Right atrium auricular region (tissue), 2 donors: ENCODE results near the gene FRMD3. TPM values are rescaled to one million over a fixed set of nuclear protein-coding genes. Genes with fewer than 3 reads are reported as not detected.

Source experiments
- DNase-seq: peaks from one replicate; pipeline ENCODE4 v3.0.0-alpha.2; 2019; ENCODE audit warnings: low spot score
- H3K27ac ChIP-seq, 2 donors: fragments of 200-600 bp; sonication (generic); 1 replicate in 1 of 2; 2 replicates in 1 of 2; pipeline ENCODE4 v1.5.1; 2016 to 2019
- H3K27me3 ChIP-seq, 2 donors: fragments of 200-600 bp; sonication (generic); one replicate each; pipeline versions ENCODE4 v1.5.1 to v1.6.0; 2017 to 2019
- H3K36me3 ChIP-seq: fragments of 200-600 bp; sonication (generic); one replicate; pipeline ENCODE4 v1.5.1; 2016
- H3K4me1 ChIP-seq, 2 donors: fragments of 200-600 bp; sonication (generic); one replicate each; pipeline versions ENCODE4 v1.5.1 to v1.6.0; 2017 to 2019
- H3K4me3 ChIP-seq, 2 donors: fragments of 200-600 bp; sonication (generic); 1 replicate in 1 of 2; 2 replicates in 1 of 2; pipeline ENCODE4 v1.5.1; 2017 to 2019; ENCODE audit warnings: mild to moderate bottlenecking in 1 of 2, moderate library complexity in 1 of 2
- H3K9me3 ChIP-seq, 2 donors: fragments of 200-600 bp; sonication (generic); one replicate each; pipeline ENCODE4 v1.5.1; 2019
- CTCF ChIP-seq, 2 donors: fragments of 200-600 bp; sonication (generic); IDR thresholded peaks; one replicate each; pipeline ENCODE4 v1.5.1; 2019; ENCODE audit warnings: antibody characterized with exemption in 2 of 2
- total RNA-seq, 2 donors: library from RNA; depleted of rRNA; stranded (reverse); fragments of >200 nt; gene quantifications; one replicate each; pipeline ENCODE4 v1.1.0, GENCODE V29; 2016

Gene FRMD3
- total RNA-seq, 2 donors from 2014 or later: 31.4 to 77.5 TPM

DNA sequence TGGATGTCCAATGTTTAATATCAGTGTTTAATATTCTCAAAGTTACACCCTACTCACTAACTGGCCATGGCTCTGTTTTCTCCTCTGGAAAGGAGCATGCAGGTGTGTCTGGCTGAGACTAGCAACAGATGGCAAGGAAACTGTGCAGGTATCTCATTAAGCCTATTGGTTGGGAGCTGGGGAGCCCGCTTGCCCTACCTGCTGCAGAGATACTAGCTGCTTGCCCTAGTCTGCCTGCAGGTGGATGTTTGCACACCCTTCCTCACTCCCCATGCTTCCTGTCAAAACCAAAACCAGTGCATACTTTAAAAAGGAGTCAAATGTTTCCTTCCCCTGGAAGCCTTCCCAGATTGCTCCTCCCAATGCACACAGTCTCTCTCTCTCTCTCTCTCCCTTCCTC is 247.0 kb downstream of the FRMD3 start:
- Histone ChIP-seq H3K27me3 (no peaks in the 10 kb centered on the region), H3K4me3 (no peak overlapping the region), H3K27ac (no peak overlapping the region), H3K4me1 (no peaks in the 10 kb centered on the region), H3K36me3 (no peaks in the 10 kb centered on the region), H3K9me3 (no peaks in the 10 kb centered on the region)
- TF ChIP-seq CTCF (IDR thresholded peaks at IDR 0.05): no peak
- no peak for DNase-seq

GRCh38 chr9:83290692-83291091 is 247.5 kb downstream of the FRMD3 start:
- Histone ChIP-seq H3K9me3 (no peaks in the 10 kb centered on the region), H3K36me3 (no peaks in the 10 kb centered on the region), H3K4me1 (no peaks in the 10 kb centered on the region), H3K27ac (no peak overlapping the region), H3K27me3 (no peaks in the 10 kb centered on the region), H3K4me3 (no peak overlapping the region)
- no peak for DNase-seq
- no peak for TF ChIP-seq CTCF (IDR thresholded peaks at IDR 0.05)

DNA sequence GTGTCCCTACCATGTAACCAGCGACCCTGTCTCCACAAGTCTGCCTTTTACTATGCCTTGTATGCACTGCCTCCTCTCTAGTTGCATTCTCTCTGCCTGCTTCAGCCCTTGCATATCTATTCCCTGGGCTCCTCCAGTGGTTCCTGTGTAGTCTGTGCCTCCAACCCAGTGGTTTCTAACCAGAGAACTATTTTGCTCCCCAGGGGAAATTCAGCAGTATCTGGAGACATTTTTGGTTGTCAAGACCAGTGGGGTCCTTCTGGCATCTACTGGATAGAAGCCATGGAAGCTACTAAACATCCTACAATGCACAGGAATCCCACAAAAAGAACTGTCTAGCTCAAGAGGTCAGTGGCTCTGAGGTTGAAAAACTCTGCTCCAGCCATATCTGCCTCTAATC is 251.2 kb downstream of the FRMD3 start:
- H3K36me3 ChIP-seq: no peaks in the 10 kb centered on the region
- no peak overlapping the region for H3K4me3 ChIP-seq
- H3K9me3 ChIP-seq: no peaks in the 10 kb centered on the region
- no peak overlapping the region for H3K27ac ChIP-seq
- no peaks in the 10 kb centered on the region for H3K27me3 ChIP-seq
- TF ChIP-seq CTCF (IDR thresholded peaks at IDR 0.05): no peak
- H3K4me1 ChIP-seq: peaks cover 0 to 1% of the 10 kb centered on the region in 2 donors
- DNase-seq: no peak

DNA sequence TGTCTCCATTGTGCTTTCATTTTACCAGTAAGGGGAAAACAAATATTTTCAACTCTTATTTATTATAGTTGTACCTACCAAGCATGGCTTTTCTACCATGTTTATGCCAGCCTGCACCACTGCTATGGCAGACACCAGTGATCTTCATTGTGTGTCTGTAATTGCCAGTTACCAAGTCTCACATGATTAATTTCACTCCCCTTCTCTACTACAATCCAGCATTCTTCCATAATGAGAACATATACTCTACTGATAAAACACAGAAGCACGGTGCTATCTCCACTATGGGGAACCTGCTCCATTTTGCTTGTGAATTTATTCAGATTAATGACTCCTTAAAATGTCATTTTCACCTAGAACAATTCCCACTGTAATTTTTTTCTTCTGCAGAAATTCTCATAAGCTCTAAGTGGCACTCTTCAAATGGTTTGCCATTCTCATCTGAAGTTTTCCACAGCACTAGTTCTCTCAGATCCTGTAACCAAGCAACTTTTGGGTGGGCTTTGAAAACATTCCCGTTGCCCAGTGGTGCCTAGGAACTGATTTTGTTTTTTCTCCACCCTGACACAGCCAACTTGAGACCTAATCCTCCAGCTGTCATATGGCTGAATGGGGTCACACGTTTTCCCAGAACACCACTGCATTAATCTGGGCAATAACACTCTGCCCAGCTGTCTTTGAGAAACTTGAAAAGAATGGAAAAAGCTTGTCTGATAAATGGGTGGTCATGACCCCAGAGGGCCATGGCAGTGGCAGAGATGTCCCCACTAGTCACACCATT is 252.6 kb downstream of the FRMD3 start:
- no peaks in the 10 kb centered on the region for H3K27me3 ChIP-seq
- TF ChIP-seq CTCF (IDR thresholded peaks at IDR 0.05): no peak
- H3K4me1 ChIP-seq: peaks cover 0 to 15% of the 10 kb centered on the region in 2 donors
- H3K27ac ChIP-seq: no peak overlapping the region
- no peaks in the 10 kb centered on the region for H3K9me3 ChIP-seq
- DNase-seq: no peak
- no peak overlapping the region for H3K4me3 ChIP-seq
- no peaks in the 10 kb centered on the region for H3K36me3 ChIP-seq

DNA sequence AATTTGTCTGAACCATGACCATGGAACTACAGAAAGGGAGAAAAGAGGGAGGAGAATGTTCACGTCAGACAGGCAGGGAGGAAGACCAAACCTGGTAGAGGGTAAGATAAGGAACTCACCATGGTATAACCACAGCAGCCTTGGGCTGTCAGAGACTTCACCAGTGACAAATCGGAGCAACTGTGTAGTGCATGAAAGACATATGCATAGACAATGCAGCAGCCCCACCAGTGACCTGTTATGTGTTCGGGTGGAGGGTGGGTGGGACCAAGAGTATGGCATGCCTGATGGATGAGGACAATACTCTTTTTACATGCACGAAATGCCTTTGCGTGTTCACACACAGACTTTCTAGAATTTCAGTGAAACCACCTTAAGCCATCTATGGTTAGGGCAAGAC is 253.5 kb downstream of the FRMD3 start:
- H3K36me3 ChIP-seq: no peaks in the 10 kb centered on the region
- DNase-seq: no peak
- H3K4me3 ChIP-seq: no peak overlapping the region
- peaks cover 0 to 23% of the 10 kb centered on the region in 2 donors for H3K4me1 ChIP-seq
- no peak overlapping the region for H3K27ac ChIP-seq
- H3K9me3 ChIP-seq: no peaks in the 10 kb centered on the region
- H3K27me3 ChIP-seq: no peaks in the 10 kb centered on the region
- no peak for TF ChIP-seq CTCF (IDR thresholded peaks at IDR 0.05)

DNA sequence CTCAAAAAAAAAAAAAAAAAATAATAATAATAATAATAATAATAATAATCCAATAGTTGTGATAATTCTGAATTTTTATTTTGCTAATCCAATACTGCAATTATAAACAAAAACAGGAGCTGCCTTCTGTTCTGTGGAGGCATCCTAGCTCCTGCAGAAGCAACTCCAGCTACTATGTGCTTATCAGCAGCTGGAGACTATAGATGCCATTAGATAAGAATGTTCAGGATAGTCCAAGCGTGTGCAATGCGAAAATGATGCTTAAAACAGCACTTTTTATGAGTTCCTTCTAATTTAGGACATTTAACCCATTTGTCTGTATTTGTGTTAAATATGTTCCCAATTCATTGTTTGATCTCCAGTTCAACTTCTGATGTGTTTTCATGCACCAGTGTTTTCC is 254.7 kb downstream of the FRMD3 start:
- Histone ChIP-seq H3K9me3 (no peaks in the 10 kb centered on the region), H3K4me3 (no peak overlapping the region), H3K4me1 (peaks cover 0 to 23% of the 10 kb centered on the region in 2 donors), H3K27me3 (no peaks in the 10 kb centered on the region), H3K27ac (no peak overlapping the region), H3K36me3 (no peaks in the 10 kb centered on the region)
- no peak for TF ChIP-seq CTCF (IDR thresholded peaks at IDR 0.05)
- no peak for DNase-seq
